Measurements from ENCODE around the gene TBC1D5.

DNA sequence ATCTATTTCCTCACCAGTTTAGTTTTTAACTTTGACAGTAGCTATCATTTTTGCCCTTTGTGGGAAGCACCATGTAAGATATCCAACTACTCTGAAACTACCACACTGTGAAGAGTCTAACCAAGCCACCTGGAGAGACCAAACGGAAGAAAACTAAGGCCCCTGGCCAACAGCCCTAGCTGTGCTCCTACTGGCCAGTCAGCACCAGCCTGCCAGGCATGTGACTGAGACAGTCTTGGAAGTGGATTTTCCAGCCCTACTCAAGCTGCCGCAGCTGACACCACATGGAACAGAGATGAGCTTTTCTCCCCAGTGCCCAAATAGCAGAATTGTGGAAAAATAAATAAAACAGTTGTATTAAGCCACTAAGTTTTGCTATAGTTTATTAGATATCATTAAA is 2.9 kb upstream of the TBC1D5 start:
- no peak for TF ChIP-seq CTCF (IDR thresholded peaks at IDR 0.05)
- no peak for TF ChIP-seq EZH2 (IDR thresholded peaks at IDR 0.05; ENCODE audit: borderline replicate concordance, insufficient read depth, low read depth, low read length, poor library complexity, severe bottlenecking)

Data from B cell (primary cell).